NCI-H82 (cell line): ENCODE data around the gene AKAP4.

Experiments
- DNase-seq: peaks from one replicate; lab custom pipeline; 2025; lab: John Stamatoyannopoulos, UW

The AKAP4 gene

GRCh38 chrX:50200907-50201306 is at the start of gene AKAP4:
Gene AKAP4, minus strand, starts transcription at chrX:50201007. Its CDS starts 118 bp downstream, at chrX:50200889.
- peak; percentile 66 for DNase-seq

- peak; percentile 15 for DNase-seq
Measured at GRCh38 chrX:50211510-50211909, 10.7 kb upstream of the AKAP4 start.

GRCh38 chrX:50206753-50207152 is 5.9 kb upstream of the AKAP4 start:
- DNase-seq, result no peak

GRCh38 chrX:50204364-50204899 is 3.6 kb upstream of the AKAP4 start, which contains the start of gene CCNB3:
Gene CCNB3, plus strand, starts transcription at chrX:50204765. Its CDS starts 80,399 bp downstream, at chrX:50285164.
- peak; percentile 83 for DNase-seq

GRCh38 chrX:50202539-50202938 is 1.7 kb upstream of the AKAP4 start:
- no peak for DNase-seq

- DNase-seq, result peak; percentile 1
Measured at GRCh38 chrX:50198348-50198747, 2.5 kb downstream of the AKAP4 start.

- DNase-seq, result no peak
Measured at GRCh38 chrX:50188859-50189600, 11.8 kb downstream of the AKAP4 start.

GRCh38 chrX:50183891-50184290 is 16.9 kb downstream of the AKAP4 start:
- DNase-seq, result no peak

- DNase-seq, result peak; percentile 5
Measured at GRCh38 chrX:50180073-50180940, 20.5 kb downstream of the AKAP4 start.

GRCh38 chrX:50169717-50170116 is 31.1 kb downstream of the AKAP4 start:
- DNase-seq, result no peak

GRCh38 chrX:50168241-50168687 is 32.5 kb downstream of the AKAP4 start:
- DNase-seq, result no peak

- no peak for DNase-seq
Measured at GRCh38 chrX:50167366-50167765, 33.4 kb downstream of the AKAP4 start.

- DNase-seq, result no peak
Measured at GRCh38 chrX:50165727-50166126, 35.1 kb downstream of the AKAP4 start.

GRCh38 chrX:50161127-50161526 is 39.7 kb downstream of the AKAP4 start:
- no peak for DNase-seq

- no peak for DNase-seq
Measured at GRCh38 chrX:50158593-50158992, 42.2 kb downstream of the AKAP4 start.

- no peak for DNase-seq
Measured at GRCh38 chrX:50157545-50158135, 43.2 kb downstream of the AKAP4 start.

GRCh38 chrX:50154429-50154828 is 46.4 kb downstream of the AKAP4 start:
- DNase-seq, result no peak

GRCh38 chrX:50152456-50152855 is 48.4 kb downstream of the AKAP4 start:
- DNase-seq, result no peak

- no peak for DNase-seq
Measured at GRCh38 chrX:50147972-50148371, 52.8 kb downstream of the AKAP4 start.
